WTC11 (cell line): ENCODE results near the gene ASS1. TPM values are rescaled to one million over a fixed set of nuclear protein-coding genes. Genes with fewer than 3 reads are reported as not detected.

ENCODE experiments used
- ATAC-seq: fragments of 200-7000 bp; cut with Tn5 transposase; 2 replicates; pipeline ENCODE4 v1.10.0; 2021; ENCODE audit warnings: mild to moderate bottlenecking, moderate library complexity
- CTCF ChIA-PET: fragments of 300-600 bp; sonication (Branson Sonifier 250); formaldehyde crosslinking; loops from one replicate; lab custom pipeline; 2021; ENCODE audit warnings: antibody characterized with exemption; lab: Charles Lee
- POLR2A ChIA-PET: fragments of 350-600 bp; sonication (Branson Sonifier 250); formaldehyde crosslinking; loops from one replicate; lab custom pipeline; 2021; ENCODE audit warnings: antibody characterized with exemption; lab: Charles Lee
- DNase-seq: peaks from one replicate; pipeline ENCODE4 v3.0.0; 2021; ENCODE audit warnings: low spot score
- H3K27ac Mint-ChIP-seq: 2 replicates; pipeline ENCODE4 v1.8.0; 2021; ENCODE audit warnings: mixed read lengths
- H3K27me3 Mint-ChIP-seq: 2 replicates; pipeline ENCODE4 v1.8.0; 2021; ENCODE audit warnings: low read depth, mild to moderate bottlenecking, moderate library complexity, mixed read lengths
- H3K36me3 Mint-ChIP-seq: 2 replicates; pipeline ENCODE4 v1.8.0; 2021; ENCODE audit warnings: mixed read lengths
- H3K4me1 Mint-ChIP-seq: 2 replicates; pipeline ENCODE4 v1.8.0; 2022; ENCODE audit warnings: mixed read lengths
- H3K4me3 Mint-ChIP-seq: 2 replicates; pipeline ENCODE4 v1.8.0; 2021; ENCODE audit warnings: mild to moderate bottlenecking, moderate library complexity, mixed read lengths
- H3K9me3 Mint-ChIP-seq: 2 replicates; pipeline ENCODE4 v1.8.0; 2021; ENCODE audit warnings: mixed read lengths
- E2F5 ChIP-seq: sonication (generic); formaldehyde crosslinking; IDR thresholded peaks from 2 replicates; pipeline ENCODE4 v1.8.1; 2022; ENCODE audit warnings: mild to moderate bottlenecking, moderate library complexity, missing genetic modification reagents
- FOXJ3 ChIP-seq: sonication (generic); formaldehyde crosslinking; IDR thresholded peaks from 2 replicates; pipeline ENCODE4 v1.9.0; 2021; ENCODE audit warnings: missing genetic modification reagents, mild to moderate bottlenecking, borderline replicate concordance
- FOXP1 ChIP-seq: sonication (generic); formaldehyde crosslinking; IDR thresholded peaks from 2 replicates; pipeline ENCODE4 v1.8.0; 2022; ENCODE audit warnings: missing genetic modification reagents, mild to moderate bottlenecking, moderate library complexity, borderline replicate concordance
- GTF2I ChIP-seq: fragments of 250-450 bp; sonication (Bioruptor Pico); conservative IDR thresholded peaks from 2 replicates; pipeline ENCODE4 v1.4.0; 2021; ENCODE audit warnings: mild to moderate bottlenecking
- IRF1 ChIP-seq: sonication (generic); formaldehyde crosslinking; IDR thresholded peaks from 2 replicates; pipeline ENCODE4 v1.8.0; 2023; ENCODE audit warnings: missing genetic modification reagents
- KAT7 ChIP-seq: sonication (generic); formaldehyde crosslinking; IDR thresholded peaks from 2 replicates; pipeline ENCODE4 v1.8.1; 2023; ENCODE audit warnings: missing genetic modification reagents, mild to moderate bottlenecking, borderline replicate concordance
- NFE2L1 ChIP-seq: sonication (generic); formaldehyde crosslinking; IDR thresholded peaks from 2 replicates; pipeline ENCODE4 v1.8.1; 2023; ENCODE audit warnings: missing genetic modification reagents
- PRRX2 ChIP-seq: fragments of 250-450 bp; sonication (Bioruptor Pico); IDR thresholded peaks from 2 replicates; pipeline ENCODE4 v1.8.0; 2021; ENCODE audit warnings: mild to moderate bottlenecking
- RORB ChIP-seq: fragments of 250-450 bp; sonication (Bioruptor Pico); IDR thresholded peaks from 2 replicates; pipeline ENCODE4 v1.9.0; 2021; ENCODE audit warnings: mild to moderate bottlenecking
- SMAD4 ChIP-seq: sonication (generic); formaldehyde crosslinking; IDR thresholded peaks from 2 replicates; pipeline ENCODE4 v1.8.0; 2022; ENCODE audit warnings: mild to moderate bottlenecking, missing genetic modification reagents
- SP1 ChIP-seq: sonication (generic); formaldehyde crosslinking; conservative IDR thresholded peaks from 2 replicates; pipeline ENCODE4 v1.8.1; 2022; ENCODE audit warnings: missing genetic modification reagents
- ZNF138 ChIP-seq: sonication (generic); formaldehyde crosslinking; conservative IDR thresholded peaks from 2 replicates; pipeline ENCODE4 v1.8.1; 2022; ENCODE audit warnings: mild to moderate bottlenecking, moderate library complexity, missing genetic modification reagents
- ZNF396 ChIP-seq: fragments of 250-450 bp; sonication (Bioruptor Pico); IDR thresholded peaks from 2 replicates; pipeline ENCODE4 v1.8.0; 2021; ENCODE audit warnings: mild to moderate bottlenecking, moderate library complexity, borderline replicate concordance
- ZNF671 ChIP-seq: fragments of 250-450 bp; sonication (Bioruptor Pico); IDR thresholded peaks from 2 replicates; pipeline ENCODE4 v1.8.0; 2021; ENCODE audit warnings: mild to moderate bottlenecking
- total RNA-seq: library from RNA; stranded (reverse); gene quantifications from 3 replicates; pipeline ENCODE4 v1.2.3, GENCODE V29; 2021
- TF ChIP-seq, protein P1 (sequence below): sonication (generic); formaldehyde crosslinking; IDR thresholded peaks from 2 replicates; pipeline ENCODE4 v1.8.1; 2023; ENCODE audit warnings: mild to moderate bottlenecking, moderate library complexity, missing genetic modification reagents
- TF ChIP-seq, protein P2 (sequence below): fragments of 250-450 bp; sonication (Bioruptor Pico); IDR thresholded peaks from 2 replicates; pipeline ENCODE4 v1.9.0; 2021; ENCODE audit warnings: mild to moderate bottlenecking, borderline replicate concordance
- TF ChIP-seq, protein P3 (sequence below): fragments of 250-450 bp; sonication (Bioruptor Pico); IDR thresholded peaks from 2 replicates; pipeline ENCODE4 v1.8.0; 2021; ENCODE audit warnings: mild to moderate bottlenecking
- TF ChIP-seq, protein P4 (sequence below): fragments of 200-600 bp; IDR thresholded peaks from 2 replicates; pipeline ENCODE4 v1.8.0; 2022; ENCODE audit warnings: antibody characterized with exemption

Gene ASS1
- total RNA-seq, 1 experiment from 2014 or later: 95.7 TPM

- TF ChIP-seq IRF1 (CRISPR knock-in tag) (no peak), KAT7 (CRISPR knock-in tag) (no peak), RORB (no peak), NFE2L1 (CRISPR knock-in tag) (no peak), SMAD4 (CRISPR knock-in tag) (no peak), ZNF671 (CRISPR knock-in tag) (no peak), FOXJ3 (CRISPR knock-in tag) (no peak), GTF2I (CRISPR knock-in tag) (no peak)
- TF ChIP-seq, protein P1, sequence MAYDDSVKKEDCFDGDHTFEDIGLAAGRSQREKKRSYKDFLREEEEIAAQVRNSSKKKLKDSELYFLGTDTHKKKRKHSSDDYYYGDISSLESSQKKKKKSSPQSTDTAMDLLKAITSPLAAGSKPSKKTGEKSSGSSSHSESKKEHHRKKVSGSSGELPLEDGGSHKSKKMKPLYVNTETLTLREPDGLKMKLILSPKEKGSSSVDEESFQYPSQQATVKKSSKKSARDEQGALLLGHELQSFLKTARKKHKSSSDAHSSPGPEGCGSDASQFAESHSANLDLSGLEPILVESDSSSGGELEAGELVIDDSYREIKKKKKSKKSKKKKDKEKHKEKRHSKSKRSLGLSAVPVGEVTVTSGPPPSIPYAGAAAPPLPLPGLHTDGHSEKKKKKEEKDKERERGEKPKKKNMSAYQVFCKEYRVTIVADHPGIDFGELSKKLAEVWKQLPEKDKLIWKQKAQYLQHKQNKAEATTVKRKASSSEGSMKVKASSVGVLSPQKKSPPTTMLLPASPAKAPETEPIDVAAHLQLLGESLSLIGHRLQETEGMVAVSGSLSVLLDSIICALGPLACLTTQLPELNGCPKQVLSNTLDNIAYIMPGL: no peak
- TF ChIP-seq, protein P2, sequence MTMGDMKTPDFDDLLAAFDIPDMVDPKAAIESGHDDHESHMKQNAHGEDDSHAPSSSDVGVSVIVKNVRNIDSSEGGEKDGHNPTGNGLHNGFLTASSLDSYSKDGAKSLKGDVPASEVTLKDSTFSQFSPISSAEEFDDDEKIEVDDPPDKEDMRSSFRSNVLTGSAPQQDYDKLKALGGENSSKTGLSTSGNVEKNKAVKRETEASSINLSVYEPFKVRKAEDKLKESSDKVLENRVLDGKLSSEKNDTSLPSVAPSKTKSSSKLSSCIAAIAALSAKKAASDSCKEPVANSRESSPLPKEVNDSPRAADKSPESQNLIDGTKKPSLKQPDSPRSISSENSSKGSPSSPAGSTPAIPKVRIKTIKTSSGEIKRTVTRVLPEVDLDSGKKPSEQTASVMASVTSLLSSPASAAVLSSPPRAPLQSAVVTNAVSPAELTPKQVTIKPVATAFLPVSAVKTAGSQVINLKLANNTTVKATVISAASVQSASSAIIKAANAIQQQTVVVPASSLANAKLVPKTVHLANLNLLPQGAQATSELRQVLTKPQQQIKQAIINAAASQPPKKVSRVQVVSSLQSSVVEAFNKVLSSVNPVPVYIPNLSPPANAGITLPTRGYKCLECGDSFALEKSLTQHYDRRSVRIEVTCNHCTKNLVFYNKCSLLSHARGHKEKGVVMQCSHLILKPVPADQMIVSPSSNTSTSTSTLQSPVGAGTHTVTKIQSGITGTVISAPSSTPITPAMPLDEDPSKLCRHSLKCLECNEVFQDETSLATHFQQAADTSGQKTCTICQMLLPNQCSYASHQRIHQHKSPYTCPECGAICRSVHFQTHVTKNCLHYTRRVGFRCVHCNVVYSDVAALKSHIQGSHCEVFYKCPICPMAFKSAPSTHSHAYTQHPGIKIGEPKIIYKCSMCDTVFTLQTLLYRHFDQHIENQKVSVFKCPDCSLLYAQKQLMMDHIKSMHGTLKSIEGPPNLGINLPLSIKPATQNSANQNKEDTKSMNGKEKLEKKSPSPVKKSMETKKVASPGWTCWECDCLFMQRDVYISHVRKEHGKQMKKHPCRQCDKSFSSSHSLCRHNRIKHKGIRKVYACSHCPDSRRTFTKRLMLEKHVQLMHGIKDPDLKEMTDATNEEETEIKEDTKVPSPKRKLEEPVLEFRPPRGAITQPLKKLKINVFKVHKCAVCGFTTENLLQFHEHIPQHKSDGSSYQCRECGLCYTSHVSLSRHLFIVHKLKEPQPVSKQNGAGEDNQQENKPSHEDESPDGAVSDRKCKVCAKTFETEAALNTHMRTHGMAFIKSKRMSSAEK: no peak
Observed at GRCh38 chr9:130452835-130453234, 8.1 kb downstream of the ASS1 start (continued).

DNA sequence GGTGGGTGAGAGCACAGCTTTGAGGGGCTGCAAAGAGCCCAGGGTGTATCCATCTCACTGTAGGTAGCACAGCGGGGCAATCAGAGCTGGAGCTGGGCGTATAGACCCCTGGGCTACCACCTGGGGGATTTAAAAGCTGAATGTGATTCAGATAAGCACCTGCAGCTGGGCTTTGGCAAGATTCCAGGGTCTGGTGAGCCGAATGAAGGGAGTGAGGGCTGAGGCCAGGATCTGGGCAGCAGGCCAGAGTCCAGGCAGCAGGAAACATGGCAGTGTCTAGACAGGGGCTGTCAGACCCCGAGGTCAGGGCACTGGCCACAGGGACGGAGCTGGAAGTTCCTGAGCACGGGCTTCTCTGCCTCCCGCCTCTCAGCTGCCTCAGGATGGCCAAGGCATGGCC lies 8.7 kb downstream of the ASS1 start:
- ChIA-PET CTCF (interaction anchor here (1.1 to 1.6 kb wide), 3 partner anchors 27 to 126 kb away, joined by 3 to 7 read pairs (median 3); no protein-coding TSS in a partner anchor), POLR2A (no interaction called here)
- no peak for ATAC-seq
- Mint-ChIP-seq H3K4me3 (no peak overlapping the region), H3K9me3 (no peaks in the 10 kb centered on the region), H3K36me3 (no peaks in the 10 kb centered on the region), H3K27me3 (no peaks in the 10 kb centered on the region), H3K27ac (no peak overlapping the region), H3K4me1 (peaks cover 25% of the 10 kb centered on the region)
- no peak for DNase-seq
- TF ChIP-seq, protein P3, sequence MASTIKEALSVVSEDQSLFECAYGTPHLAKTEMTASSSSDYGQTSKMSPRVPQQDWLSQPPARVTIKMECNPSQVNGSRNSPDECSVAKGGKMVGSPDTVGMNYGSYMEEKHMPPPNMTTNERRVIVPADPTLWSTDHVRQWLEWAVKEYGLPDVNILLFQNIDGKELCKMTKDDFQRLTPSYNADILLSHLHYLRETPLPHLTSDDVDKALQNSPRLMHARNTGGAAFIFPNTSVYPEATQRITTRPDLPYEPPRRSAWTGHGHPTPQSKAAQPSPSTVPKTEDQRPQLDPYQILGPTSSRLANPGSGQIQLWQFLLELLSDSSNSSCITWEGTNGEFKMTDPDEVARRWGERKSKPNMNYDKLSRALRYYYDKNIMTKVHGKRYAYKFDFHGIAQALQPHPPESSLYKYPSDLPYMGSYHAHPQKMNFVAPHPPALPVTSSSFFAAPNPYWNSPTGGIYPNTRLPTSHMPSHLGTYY (CRISPR knock-in tag): no peak
- TF ChIP-seq FOXP1 (CRISPR knock-in tag) (no peak), E2F5 (no peak), RORB (no peak), PRRX2 (CRISPR knock-in tag) (no peak), ZNF138 (CRISPR knock-in tag) (no peak), ZNF396 (no peak), SP1 (CRISPR knock-in tag) (no peak), FOXJ3 (CRISPR knock-in tag) (no peak)
- TF ChIP-seq, protein P2: no peak
- TF ChIP-seq, protein P1: no peak
- TF ChIP-seq, protein P4, sequence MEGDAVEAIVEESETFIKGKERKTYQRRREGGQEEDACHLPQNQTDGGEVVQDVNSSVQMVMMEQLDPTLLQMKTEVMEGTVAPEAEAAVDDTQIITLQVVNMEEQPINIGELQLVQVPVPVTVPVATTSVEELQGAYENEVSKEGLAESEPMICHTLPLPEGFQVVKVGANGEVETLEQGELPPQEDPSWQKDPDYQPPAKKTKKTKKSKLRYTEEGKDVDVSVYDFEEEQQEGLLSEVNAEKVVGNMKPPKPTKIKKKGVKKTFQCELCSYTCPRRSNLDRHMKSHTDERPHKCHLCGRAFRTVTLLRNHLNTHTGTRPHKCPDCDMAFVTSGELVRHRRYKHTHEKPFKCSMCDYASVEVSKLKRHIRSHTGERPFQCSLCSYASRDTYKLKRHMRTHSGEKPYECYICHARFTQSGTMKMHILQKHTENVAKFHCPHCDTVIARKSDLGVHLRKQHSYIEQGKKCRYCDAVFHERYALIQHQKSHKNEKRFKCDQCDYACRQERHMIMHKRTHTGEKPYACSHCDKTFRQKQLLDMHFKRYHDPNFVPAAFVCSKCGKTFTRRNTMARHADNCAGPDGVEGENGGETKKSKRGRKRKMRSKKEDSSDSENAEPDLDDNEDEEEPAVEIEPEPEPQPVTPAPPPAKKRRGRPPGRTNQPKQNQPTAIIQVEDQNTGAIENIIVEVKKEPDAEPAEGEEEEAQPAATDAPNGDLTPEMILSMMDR: no peak
